Upper lobe of left lung (tissue), 4 donors: ENCODE measurements around the gene APOA1.

Experiments used
- CTCF ChIP-seq, 6 experiments: fragments of 450-650 bp in 4 of 6; fragments of 200-600 bp in 2 of 6; sonication (generic) in 2 of 6; IDR thresholded peaks; one replicate each; pipeline ENCODE4 v1.5.1; 2016 to 2019; ENCODE audit warnings: antibody characterized with exemption in 6 of 6
- EP300 ChIP-seq, 4 donors: sonication (generic); formaldehyde crosslinking; IDR thresholded peaks; one replicate each; pipeline ENCODE4 v1.5.1; 2017; ENCODE audit warnings: antibody characterized with exemption in 4 of 4, control low read depth in 2 of 4
- POLR2A ChIP-seq, 4 donors: fragments of 450-650 bp; IDR thresholded peaks; one replicate each; pipeline ENCODE4 v1.5.1; 2016 to 2017; ENCODE audit warnings: antibody characterized with exemption in 4 of 4, mild to moderate bottlenecking in 2 of 4
- POLR2AphosphoS5 ChIP-seq, 2 donors: sonication (generic); formaldehyde crosslinking; IDR thresholded peaks; one replicate each; pipeline ENCODE4 v1.5.1; 2017; ENCODE audit warnings: antibody characterized with exemption in 2 of 2

- no peak for TF ChIP-seq CTCF (IDR thresholded peaks at IDR 0.05)
- TF ChIP-seq POLR2A (IDR thresholded peaks at IDR 0.05) = no peak
- no peak for TF ChIP-seq EP300 (IDR thresholded peaks at IDR 0.05)
- TF ChIP-seq POLR2AphosphoS5 (IDR thresholded peaks at IDR 0.05) = no peak
Observed at GRCh38 chr11:116855413-116855812, 18.0 kb upstream of the APOA1 start.
